Caki2 (cell line): ENCODE results near the gene EMD. TPM values are rescaled to one million over a fixed set of nuclear protein-coding genes. Genes with fewer than 3 reads are reported as not detected.

Experiments
- DNase-seq: peaks from one replicate; pipeline ENCODE4 v3.0.0-alpha.2; 2015; ENCODE audit warnings: low read depth
- in situ Hi-C: cut with HindIII; loops from 2 replicates; pipeline ENCODE4 v1.10.0; 2016; ENCODE audit warnings: low sequenced_read_pairs, low pct_unique_long_range_greater_than_20kb, mixed read lengths
- total RNA-seq: library from RNA; depleted of rRNA; stranded (reverse); fragments of >200 nt; shearing (Covaris generic); gene quantifications from 2 replicates; pipeline ENCODE4 v1.2.3, GENCODE V29; 2014; ENCODE audit warnings: low replicate concordance

The EMD gene
- total RNA-seq, 1 experiment from 2014 or later, result 48.7 TPM

DNA sequence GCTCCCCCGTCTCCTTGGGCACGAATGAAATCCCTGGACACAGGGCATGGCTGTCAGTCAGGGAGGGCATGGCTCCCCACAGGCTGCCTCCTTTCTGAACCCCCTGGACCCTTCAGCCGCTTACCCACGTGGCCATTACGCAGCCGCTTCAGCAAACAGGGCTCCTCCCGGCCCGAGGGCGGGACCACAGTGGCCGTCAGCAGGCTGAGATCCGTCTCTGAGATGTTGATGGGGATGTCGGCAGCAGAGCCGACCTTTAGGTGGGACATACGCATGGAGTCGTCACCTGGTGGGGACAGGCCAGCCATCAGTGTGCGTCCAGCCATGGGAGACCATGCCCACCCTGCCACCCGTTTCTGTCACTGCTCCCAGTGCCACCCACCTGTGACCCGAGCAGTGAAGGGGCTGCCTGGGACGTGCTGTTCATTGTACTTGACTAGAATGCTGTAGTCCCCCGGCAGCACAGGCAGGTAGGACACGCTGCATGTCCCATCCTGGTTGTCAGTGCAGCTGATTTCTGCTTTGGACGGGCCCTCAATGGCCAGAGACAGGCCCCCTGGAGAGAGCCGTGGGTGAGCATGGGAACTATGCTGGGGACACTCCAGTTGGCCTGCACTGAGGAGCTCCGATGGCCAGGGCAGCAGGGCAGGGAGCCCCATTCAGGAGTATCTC is 25.8 kb upstream of the EMD start:
- DNase-seq, result no peak
- in situ Hi-C loops, result no loop called here

DNA sequence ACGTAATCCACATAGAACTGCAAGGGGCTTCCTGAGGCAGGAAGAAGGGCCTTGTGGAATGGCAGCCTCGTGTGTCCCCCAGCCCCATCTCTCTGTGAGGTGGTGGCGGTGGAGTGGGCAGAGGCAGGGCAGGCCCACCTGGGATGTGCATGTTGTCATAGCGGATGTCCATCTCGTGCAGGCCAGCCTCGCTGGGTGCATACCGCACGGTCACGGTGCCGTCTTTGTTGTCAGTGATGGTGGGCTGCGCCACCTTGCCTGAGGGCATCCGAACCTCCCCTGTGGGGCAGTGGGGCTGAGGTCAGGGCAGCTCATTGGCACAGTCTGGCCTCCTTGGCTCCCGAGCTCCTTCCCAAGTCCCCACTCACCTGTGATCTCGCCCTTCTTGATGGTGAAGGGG is 25.1 kb upstream of the EMD start:
- no peak for DNase-seq
- in situ Hi-C loops, result no loop called here

DNA sequence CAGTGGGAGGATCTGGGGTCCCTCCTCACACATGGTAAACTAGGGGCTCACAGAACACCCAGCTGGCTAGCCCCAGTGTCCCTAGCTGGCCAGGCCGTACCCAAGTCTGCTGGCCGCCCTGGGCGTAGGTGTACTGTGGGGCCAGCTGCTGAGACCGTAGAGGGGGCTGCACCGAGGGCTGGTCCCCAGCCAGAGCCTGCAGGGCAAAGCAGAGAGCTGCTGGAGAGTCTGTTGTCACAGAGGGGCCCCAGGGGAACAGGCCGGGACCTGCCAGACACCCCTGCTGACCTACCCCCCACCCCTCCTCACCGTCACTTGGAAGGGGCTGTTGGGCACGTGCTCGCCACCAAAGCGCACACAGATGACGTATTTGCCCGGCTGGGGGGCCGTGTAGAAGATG is 24.6 kb upstream of the EMD start:
- in situ Hi-C loops, result no loop called here
- DNase-seq, result no peak

DNA sequence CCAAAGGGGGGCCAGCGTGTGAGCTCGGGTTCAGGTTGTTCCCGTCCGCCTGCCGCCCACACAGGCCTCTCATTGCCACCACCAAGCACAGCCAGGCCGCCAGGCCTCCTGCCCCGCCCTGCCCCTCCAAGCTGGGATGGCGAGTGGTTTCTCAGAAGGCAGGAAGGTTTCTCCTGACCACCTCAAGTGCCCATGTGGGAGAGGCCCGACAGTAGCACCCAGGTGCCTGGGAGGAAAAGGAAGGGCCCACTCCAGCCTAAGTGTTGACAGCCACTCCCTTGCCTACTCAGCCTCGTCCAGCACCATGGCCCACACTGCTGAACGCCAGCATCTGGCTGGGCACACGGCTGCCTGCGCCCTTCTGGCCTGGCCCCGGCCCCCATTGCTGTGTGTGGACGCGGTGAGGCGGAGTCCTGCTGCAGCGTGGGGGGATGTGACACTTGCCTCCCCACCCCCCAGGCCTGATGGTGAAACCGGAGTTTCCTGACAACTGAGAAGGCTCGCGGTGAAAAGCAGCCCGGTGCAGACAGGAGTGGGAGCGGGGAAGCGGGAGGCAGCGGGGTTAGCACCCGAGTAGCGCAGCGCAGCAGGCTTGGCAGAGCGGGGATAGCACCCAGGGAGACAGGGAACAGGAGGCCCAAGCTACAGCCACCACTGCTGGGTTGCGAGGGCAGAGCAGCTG is 23.9 kb upstream of the EMD start:
- no peak for DNase-seq
- in situ Hi-C loops, result no loop called here

DNA sequence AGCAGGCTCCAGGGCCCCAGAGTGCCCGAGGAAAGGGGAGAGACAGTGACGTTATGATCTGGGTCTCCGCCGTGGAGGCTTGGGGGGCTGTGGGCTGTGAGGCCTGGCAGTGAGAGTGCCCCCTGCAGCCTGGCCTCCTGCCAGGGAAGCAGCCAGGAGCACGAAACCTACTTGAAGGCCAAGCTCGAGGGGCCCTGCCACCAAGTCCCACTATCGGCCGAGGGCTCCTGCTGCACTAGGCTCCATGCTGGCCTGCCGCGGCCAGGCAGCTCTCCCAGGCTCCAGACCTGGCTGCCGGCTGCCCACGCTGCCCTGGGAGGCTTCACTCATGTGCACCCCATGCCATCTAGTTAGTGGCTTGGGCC is 23.3 kb upstream of the EMD start:
- DNase-seq, result no peak
- in situ Hi-C loops, result no loop called here

DNA sequence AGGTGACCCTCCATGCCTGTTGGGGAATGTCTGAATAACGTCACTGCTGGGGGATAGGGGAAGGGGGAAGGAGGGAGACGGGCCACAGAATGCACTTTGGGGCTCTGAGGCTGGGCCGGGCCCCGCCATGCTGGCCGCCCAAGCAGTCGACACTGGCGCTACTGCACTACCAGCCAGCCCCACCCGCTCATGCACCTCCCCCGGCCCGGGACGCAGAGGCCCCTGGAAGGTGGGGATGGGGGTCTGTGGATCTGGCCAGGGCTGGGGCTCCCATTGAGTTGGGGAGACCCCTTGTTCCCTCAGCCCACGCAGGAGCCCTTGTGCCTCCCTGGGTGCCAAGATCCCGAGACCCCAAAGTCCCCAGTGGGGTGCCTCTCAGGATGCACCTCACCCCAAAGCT is 22.5 kb upstream of the EMD start:
- in situ Hi-C loops, result no loop called here
- no peak for DNase-seq

DNA sequence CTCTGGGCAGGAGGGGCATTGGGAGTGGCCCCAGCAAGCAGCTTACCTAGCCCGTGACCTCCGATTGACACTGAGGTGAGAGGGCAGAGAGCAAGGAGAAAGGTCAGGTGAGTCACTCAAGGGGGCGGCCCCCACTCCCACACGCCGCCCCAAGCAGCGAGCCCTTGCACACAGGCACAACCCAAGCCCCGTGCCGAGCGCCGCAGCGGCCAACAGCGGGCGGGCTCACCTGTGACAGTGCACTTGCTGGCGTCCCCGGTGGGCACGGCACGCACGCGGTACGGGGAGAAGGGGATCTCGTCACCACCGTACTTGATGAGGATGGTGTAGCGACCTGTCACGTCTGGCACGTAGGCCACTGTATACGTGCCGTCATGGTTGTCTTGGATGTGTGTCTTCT is 21.9 kb upstream of the EMD start:
- in situ Hi-C loops, result no loop called here
- no peak for DNase-seq

DNA sequence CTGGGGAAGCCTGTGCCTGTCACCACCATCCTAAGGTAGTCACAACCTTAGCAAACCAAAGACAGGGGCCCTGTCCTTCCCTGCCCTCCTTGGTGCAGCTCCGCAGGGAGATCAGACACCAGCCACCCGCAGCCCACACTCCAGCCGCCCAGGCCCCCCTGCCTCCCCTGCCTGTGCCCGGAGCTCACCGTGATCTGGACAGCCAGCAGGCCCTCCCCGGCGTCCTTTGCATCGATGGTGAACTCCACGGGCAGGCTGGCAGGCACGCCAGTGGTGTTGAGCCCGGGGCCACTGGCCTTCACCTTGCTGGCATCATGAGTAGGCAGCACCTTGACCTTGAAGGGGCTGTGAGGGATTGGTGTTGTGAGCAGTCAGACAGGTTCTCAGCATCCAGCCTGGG is 21.1 kb upstream of the EMD start:
- in situ Hi-C loops, result no loop called here
- no peak for DNase-seq

DNA sequence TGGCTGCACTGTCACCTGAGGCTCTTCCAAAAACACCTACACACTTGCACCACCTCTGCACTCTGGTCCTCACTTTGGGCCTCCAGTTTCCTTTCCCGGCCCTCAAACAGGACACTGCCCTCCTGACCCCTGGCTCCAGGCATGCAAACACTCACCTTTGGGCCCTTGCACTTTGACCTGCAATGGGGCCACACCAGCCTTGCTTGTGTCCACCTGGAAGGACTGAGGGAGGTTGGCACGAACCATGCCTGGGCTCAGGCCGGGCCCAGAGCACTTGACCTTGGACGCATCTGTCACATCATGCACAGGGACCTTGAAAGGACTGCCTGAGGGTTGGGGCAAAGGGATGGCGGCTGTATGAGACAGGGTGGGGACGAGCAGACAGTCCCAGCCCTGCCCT is 20.3 kb upstream of the EMD start:
- DNase-seq, result no peak
- in situ Hi-C loops, result no loop called here

DNA sequence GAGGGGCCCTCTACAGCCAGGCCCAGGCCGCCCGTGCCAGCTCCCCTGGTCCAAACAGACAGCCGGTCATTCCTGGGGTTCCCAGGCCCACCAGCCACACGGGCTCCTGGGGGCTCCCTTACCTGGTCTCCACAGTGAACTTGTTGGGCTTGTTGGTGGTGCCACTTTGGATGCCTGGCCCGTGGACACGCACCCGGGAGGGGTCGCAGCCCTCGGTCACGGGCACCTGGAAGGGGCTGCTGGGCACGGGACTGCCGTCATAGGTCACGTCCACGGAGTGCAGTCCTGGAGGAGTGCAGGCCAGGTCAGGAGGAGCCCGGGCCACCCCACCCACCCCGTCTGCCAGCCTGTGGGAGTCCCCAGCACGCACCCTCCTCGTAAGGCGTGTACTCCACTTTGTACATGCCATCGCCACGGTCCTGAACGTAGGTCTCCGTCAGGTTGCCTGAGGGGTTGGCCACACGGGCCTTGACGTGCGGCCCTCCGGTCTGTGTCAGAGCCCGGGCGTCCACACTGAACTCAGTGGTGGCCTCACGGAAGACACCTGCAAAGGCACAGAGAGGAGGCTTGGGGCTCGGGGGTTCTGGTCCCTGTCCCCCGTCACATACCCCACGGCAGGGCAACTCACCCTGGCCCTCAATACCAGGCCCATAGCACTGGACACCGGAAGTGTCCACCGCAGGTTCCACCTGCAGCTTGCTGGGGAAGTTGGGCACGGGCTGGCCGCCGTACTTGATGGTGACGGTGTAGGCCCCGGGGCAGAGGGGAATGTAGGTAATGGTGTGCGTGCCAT is 19.5 kb upstream of the EMD start:
- in situ Hi-C loops, result no loop called here
- no peak for DNase-seq

DNA sequence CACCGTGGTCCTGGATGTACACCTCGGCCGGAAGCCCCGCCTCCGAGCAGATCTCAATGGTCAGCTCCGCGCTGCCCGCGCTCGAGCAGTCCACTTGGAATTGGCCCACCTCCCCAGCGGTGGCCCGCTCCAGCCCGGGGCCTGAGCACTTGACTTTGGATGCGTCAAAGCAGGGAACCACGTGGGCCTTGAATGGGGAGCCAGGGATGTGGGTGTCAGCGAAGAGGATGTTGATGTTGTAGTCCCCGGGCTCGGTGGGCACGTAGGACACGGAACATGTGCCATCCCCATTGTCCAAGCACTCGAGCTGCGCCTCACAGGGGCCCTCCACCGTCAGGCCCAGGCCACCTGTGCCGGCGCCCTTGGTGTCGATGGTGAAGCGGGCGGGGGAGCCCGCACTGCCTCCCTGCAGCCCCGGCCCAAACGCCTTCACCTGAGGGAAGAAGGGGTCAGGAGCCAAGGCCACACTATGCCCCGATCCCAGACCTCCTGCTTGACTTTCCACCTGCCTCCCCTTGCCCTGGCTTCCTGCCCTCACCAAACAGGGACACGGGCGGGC is 18.9 kb upstream of the EMD start:
- DNase-seq, result no peak
- in situ Hi-C loops, result no loop called here

DNA sequence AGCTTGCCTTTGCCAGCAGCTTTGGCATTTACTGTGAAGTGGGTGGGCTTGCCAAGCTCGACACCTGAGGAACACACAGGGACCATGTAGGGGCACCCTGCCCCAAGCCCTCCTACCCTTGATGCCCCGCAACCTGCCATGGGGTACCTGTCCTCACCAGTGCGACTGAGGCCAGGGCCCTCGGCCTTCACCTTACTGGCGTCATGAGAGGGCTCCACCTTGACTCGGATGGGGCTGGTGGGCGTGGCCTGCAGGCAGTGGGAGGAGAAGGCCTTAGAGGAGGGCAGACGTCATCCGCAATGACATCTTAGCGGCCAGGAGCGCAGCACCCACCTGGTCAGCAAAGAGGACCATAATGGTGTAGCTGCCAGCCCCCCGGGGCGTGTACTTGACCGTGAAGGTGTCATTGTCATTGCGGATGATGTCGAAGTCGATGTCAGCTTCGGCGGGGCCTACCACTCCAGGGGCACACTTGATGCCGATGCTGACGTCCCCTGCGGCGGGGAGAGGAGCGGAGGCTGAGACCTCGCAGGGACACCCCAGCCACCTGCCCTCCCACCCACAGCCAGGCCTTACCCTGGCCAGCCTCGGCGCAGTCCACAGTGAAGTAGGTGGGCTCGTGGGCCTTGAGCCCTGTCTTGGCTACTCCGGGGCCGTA is 16.9 kb upstream of the EMD start:
- in situ Hi-C loops, result no loop called here
- no peak for DNase-seq

DNA sequence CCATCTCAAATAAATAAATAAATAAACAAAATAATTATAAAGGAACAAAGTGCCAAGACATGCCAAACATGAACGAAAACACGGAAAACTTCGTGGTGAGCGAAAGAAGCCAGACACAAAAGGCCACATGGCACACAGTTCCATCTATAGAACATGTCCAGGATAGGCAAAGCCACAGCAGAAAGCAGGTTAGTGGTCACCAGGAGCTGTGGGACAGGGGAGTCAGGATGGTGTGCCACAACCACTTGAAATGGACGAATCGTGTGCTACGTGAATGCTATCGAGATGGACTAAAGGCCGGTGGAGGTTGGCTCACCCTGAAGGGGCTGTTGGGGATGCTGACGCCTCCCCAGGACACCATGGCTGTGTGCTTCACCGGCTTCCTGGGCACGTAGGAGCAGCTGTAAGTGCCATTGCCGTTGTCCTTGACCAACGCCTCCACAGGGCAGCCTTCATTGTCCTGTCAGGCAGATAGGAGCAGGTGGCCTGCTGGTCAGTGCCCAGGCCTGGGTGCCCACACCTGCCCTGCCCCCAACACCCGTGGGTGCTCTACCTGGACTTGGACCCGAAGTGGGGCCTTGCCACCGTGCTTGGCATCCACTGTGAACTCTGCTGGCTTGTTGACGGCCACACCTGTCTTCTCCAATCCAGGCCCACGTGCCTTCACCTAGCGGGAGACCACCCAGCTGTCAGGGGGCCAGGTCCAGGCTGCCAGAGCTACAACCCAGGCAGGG is 15.2 kb upstream of the EMD start:
- in situ Hi-C loops, result no loop called here
- no peak for DNase-seq

DNA sequence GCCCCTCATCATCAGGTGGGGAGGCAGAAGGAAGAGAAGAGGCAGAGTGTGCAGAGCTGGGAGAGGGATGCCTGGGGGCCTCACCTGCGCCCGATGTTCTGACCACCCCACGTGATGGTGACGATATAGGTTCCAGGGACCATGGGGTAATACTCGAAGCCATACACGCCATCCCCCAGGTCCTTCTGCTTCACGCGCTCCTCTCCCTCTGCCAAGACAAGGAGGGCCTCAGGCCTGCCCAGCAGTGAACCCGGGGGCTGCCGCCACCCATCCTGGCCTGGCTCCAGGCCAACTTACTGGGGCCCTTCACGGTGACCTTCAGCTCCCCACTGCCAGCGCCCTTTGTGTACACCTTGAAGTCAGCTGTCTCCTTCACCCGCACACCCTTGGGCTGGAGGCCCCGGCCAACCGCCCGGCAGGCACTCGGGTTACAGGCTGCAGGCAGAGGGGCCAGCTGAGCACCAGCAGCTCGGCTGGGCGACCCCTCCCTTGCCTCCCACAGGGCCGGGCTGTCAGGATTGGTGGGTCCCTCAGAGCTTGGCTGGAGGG is 14.0 kb upstream of the EMD start:
- DNase-seq, result no peak
- in situ Hi-C loops, result no loop called here

DNA sequence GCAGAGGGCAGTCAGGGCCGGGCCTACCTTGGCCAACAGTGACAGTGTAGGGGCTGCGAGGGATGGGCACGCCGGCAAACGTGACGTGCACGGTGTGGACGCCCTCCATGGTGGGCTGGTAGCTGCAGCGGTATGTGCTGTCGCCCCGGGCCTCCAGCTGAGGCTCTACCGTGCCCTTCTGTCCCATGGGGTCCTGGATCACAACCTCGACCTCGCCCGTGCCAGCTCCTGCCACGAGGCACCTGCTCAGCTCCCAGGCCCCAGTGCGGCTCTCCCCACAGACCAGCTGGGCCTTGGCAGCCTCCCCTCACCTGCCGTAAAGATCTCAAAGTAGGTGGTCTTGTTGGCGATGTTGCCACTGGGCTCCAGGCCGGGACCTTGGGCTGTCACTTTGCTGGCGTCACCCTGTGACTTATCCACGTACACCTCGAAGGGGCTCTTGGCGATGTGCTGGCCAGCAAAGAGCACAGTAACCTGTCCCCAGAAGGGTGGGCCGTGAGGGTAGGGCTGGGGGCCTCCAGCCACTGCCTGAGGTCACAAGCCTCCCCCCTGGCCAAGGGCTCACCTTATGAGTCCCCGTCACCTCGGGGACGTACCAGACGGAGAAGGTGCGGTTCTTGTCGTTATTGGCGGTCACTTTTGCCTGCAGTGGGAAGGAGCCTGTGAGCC is 13.0 kb upstream of the EMD start:
- in situ Hi-C loops, result no loop called here
- DNase-seq, result no peak

DNA sequence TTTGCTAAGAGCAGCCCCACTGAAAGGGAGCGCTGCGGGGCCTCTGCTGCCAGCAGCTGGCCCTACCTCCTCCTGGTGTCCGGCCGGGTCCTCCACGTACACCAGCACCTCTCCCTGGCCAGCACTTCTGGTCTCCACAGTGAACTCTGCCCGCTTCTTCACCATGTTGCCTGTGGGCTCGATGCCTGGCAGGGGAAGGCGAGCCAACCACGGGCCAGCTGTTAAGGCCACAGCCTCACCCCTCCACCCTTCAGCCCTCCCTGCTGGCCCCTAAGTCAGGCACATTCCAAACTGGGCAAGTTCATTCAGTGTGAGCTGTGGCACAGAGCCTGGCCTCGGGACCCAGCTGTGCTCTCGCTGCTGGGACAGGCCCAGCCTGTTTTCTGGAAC is 12.4 kb upstream of the EMD start:
- DNase-seq, result no peak
- in situ Hi-C loops, result no loop called here

DNA sequence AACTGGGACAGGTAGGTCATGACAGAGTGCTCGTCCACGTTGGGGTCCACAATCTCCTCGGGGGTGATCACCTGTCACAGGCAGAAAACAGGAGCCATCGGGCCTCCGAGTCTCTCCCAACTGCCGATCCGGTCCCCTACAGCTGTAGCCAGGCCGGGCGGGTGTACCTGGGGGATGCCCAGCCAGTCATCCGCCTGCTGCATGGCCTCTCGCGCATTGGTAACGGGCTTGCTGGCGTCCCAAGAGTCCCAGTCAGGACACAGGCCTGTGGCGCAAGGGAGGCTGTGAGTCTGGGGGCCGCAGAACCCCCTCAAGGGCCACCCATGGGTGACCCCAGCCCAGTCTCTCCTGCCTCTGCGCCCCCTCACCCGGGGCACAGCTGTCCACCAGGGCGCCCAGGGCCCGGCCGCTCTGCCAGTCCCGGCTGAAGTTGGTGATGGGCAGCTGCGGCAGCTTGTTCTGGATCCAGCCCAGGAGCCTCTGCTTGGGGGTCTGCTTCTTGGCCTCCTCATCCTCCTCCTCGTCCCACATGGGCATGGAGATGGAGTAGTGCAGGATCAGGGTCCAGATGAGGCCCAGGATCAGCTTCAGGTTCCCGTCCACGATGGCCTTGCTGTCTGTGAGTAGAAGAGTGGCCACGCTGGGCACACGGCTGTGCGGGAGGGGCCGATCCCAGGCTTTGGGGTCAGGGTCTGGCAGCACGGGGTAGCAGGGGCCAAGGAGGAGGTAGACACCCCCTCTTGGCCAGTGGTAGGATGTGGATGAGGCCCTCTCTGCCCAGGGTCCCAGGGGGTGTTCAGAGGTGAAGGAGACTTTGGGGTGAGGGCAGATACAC is 11.4 kb upstream of the EMD start:
- in situ Hi-C loops, result no loop called here
- DNase-seq, result no peak
